Endodermal cell (in vitro differentiated cells): ENCODE measurements around the gene URM1. TPM values are rescaled to one million over a fixed set of nuclear protein-coding genes. Genes with fewer than 3 reads are reported as not detected.

Source experiments
- DNase-seq: peaks from one replicate; pipeline ENCODE4 v3.0.0-alpha.2; 2017
- H3K27ac ChIP-seq: 2 replicates; pipeline ENCODE4 v1.5.1; 2013; ENCODE audit warnings: mild to moderate bottlenecking, low read depth, low read length, moderate library complexity
- H3K27me3 ChIP-seq: 2 replicates; pipeline ENCODE4 v1.6.1; 2013; ENCODE audit warnings: mild to moderate bottlenecking, low read length, moderate library complexity; ENCODE audit not compliant: insufficient read depth, control insufficient read depth, poor library complexity, severe bottlenecking
- H3K36me3 ChIP-seq: 2 replicates; pipeline ENCODE4 v1.7.0; 2013; ENCODE audit warnings: mild to moderate bottlenecking, low read length, moderate library complexity; ENCODE audit not compliant: control insufficient read depth, insufficient read depth
- H3K4me1 ChIP-seq: one replicate; pipeline ENCODE4 v1.7.0; 2013; ENCODE audit warnings: low read length; ENCODE audit not compliant: control insufficient read depth, insufficient read depth
- H3K4me3 ChIP-seq: 2 replicates; pipeline ENCODE4 v1.5.1; 2013; ENCODE audit warnings: mild to moderate bottlenecking, low read length, moderate library complexity
- H3K9ac ChIP-seq: 2 replicates; pipeline ENCODE4 v1.6.1; 2013; ENCODE audit warnings: mild to moderate bottlenecking, low read length, moderate library complexity; ENCODE audit not compliant: poor library complexity, severe bottlenecking; ENCODE audit errors: extremely low read depth
- H3K9me3 ChIP-seq: 2 replicates; pipeline ENCODE4 v1.6.1; 2013; ENCODE audit warnings: mild to moderate bottlenecking, low read length, moderate library complexity; ENCODE audit not compliant: control insufficient read depth
- H3K27ac Mint-ChIP-seq: 2 replicates; pipeline ENCODE4 v1.8.0; 2020; ENCODE audit warnings: mixed read lengths
- H3K27me3 Mint-ChIP-seq: 2 replicates; pipeline ENCODE4 v1.8.0; 2021; ENCODE audit warnings: mild to moderate bottlenecking, mixed read lengths; ENCODE audit not compliant: insufficient read depth
- H3K36me3 Mint-ChIP-seq: 2 replicates; pipeline ENCODE4 v1.8.0; 2020; ENCODE audit warnings: low read depth, mixed read lengths
- H3K4me1 Mint-ChIP-seq: 2 replicates; pipeline ENCODE4 v1.8.0; 2020; ENCODE audit warnings: mixed read lengths
- H3K4me3 Mint-ChIP-seq: 2 replicates; pipeline ENCODE4 v1.8.0; 2020; ENCODE audit warnings: mild to moderate bottlenecking, moderate library complexity, mixed read lengths
- H3K9me3 Mint-ChIP-seq: 2 replicates; pipeline ENCODE4 v1.8.0; 2020; ENCODE audit warnings: mild to moderate bottlenecking, mixed read lengths
- CTCF ChIP-seq: fragments of 200-600 bp; sonication (generic); conservative IDR thresholded peaks from 2 replicates; pipeline ENCODE4 v1.5.0; 2021; ENCODE audit warnings: antibody characterized with exemption, mild to moderate bottlenecking
- WGBS, 2 experiments: methylation state at CpG; one replicate each; pipeline versions ENCODE4 v1.1.5 to v1.1.7; 2013; ENCODE audit warnings: missing lambda C conversion rate in 2 of 2, mixed read lengths in 1 of 2; ENCODE audit not compliant: insufficient coverage in 1 of 2, insufficient read length in 1 of 2; 5-methylcytosine and 5-hydroxymethylcytosine counted together
- total RNA-seq, 2 donors: library from RNA; stranded (reverse); fragmentation: NEBNext Ultra II Directional in 1 of 2; extraction: Animal tissue kit (Norgen Biotek cat#: 25700) in 1 of 2; gene quantifications; 2 replicates in 1 of 2; 3 replicates in 1 of 2; pipeline ENCODE4 v1.2.1, GENCODE V29; 2021

URM1 gene
- total RNA-seq, 2 donors from 2014 or later, result 51.5 to 60.4 TPM

DNA sequence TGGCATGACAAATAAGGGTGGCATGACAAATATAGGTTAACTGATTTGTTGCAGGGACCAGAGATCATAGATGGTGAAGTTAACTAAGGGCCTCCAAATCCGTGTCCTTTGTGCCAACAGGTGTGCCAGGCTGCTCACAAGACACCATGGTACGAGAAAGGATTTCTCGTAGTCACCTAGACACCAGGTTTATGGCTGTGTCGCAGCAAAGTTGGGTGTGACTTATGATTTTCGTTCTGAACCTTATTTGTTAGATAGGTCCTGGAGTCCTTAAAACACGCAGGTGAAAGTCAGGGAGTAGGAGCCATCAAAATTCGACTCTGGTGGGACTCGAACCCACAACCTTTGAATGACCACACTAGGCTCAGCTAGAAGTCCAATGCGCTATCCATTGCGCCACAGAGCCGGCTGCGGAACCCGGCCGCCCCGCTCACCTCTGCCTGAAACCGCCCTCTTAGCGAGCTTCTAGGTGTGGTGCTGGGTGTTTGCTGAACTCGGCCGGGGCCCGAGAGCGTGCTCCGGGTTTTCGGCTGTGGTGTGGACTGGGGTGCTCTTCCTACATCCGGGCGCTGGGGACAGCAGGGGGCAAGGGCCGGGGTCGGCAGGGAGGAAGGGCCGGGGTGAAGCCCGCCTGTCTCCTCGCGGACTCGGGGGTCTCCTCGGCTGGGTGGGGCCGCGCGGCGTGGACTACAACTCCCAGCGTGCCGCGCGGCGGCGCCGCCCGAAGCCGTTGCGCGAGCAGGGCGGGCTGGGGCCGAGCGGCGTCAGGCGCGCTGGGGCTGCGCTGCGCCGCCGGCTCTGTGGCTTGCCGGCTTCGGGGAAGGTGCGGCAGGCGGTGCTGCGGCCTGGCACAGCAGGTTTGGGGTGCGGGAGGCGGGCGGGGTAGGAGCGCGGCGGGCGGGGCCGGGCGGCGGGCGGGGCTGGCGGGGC, 31.1 kb upstream of the URM1 start, which contains the start of gene SLC27A4:
Gene SLC27A4, plus strand, starts transcription at position 767 of the 930 bp plus-strand sequence. CDS start 2,606 bp downstream, outside the sequence.
- no peak for TF ChIP-seq CTCF
- H3K4me1 Mint-ChIP-seq, result peaks cover 3% of the 10 kb centered on the region
- no peak within 1 kb of the TSS for H3K27ac ChIP-seq
- H3K9ac ChIP-seq, result no peak within 1 kb of the TSS
- H3K9me3 ChIP-seq, result no peaks in the 10 kb centered on the region
- peak; percentile 98 for DNase-seq
- no peaks in the 10 kb centered on the region for H3K27me3 ChIP-seq
- peak within 1 kb of the TSS; percentile 77 for H3K4me3 Mint-ChIP-seq
- H3K27ac Mint-ChIP-seq, result peak within 1 kb of the TSS; percentile 11
- 5 to 13% methylated on average over 26 to 74 of the region's 75 CpGs for WGBS, 2 experiments
- peaks cover 20% of the 10 kb centered on the region for H3K36me3 Mint-ChIP-seq
- peaks cover 23% of the 10 kb centered on the region for H3K36me3 ChIP-seq
- no peaks in the 10 kb centered on the region for H3K27me3 Mint-ChIP-seq
- no peaks in the 10 kb centered on the region for H3K4me1 ChIP-seq
- no peaks in the 10 kb centered on the region for H3K9me3 Mint-ChIP-seq
- peak within 1 kb of the TSS; percentile 86 for H3K4me3 ChIP-seq

DNA sequence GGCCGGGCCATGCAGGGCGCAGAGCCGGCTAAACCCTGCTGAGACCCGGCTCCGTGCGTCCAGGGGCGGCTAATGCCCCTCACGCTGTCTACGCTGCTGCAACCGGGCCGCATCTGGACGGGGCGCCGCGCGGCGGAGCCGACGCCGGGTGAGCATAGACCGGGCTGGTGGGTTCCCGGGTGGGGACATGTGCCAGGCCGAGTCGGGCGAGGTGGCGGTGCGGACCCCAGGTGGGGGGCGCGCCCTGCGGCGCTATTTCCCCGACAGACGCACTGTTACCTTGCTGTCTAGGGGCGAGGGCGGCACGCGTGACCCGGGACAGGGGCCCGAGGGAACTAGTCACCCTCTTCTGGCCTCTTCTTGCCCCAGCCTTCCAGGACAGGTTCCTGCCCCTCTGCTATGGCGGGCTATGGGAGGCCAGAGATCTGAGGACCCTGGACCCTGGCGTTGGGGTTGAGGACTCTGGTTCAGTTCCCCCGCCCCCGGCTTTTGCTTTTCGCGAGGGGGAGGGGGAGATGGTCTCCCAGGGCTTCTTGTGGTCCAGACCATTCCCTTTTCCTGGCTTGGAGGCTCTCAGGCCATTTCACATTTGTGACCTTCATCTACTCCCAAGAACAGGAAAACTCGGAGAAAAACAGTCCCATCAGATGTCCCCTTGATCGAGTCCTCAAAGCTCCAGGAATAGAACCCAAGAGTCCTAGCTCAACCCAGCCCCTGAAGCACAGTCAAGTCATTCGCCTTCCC, 30.3 kb upstream of the URM1 start:
- Histone ChIP-seq H3K36me3 (peaks cover 30% of the 10 kb centered on the region), H3K9ac (no peak overlapping the region), H3K4me3 (peak overlapping the region; percentile 86), H3K27me3 (no peaks in the 10 kb centered on the region), H3K27ac (no peak overlapping the region), H3K4me1 (no peaks in the 10 kb centered on the region), H3K9me3 (no peaks in the 10 kb centered on the region)
- H3K9me3 Mint-ChIP-seq, result no peaks in the 10 kb centered on the region
- no peaks in the 10 kb centered on the region for H3K27me3 Mint-ChIP-seq
- peak overlapping the region; percentile 11 for H3K27ac Mint-ChIP-seq
- 0 to 1% methylated on average over 16 to 48 of the region's 48 CpGs for WGBS, 2 experiments
- no peak for TF ChIP-seq CTCF
- H3K4me3 Mint-ChIP-seq, result peak overlapping the region; percentile 77
- H3K4me1 Mint-ChIP-seq, result peaks cover 3% of the 10 kb centered on the region
- DNase-seq, result peak; percentile 71
- H3K36me3 Mint-ChIP-seq, result peaks cover 22% of the 10 kb centered on the region

- Mint-ChIP-seq H3K36me3 (peaks cover 22% of the 10 kb centered on the region), H3K4me1 (peaks cover 3% of the 10 kb centered on the region), H3K4me3 (peak overlapping the region; percentile 77), H3K27ac (peak overlapping the region; percentile 11), H3K9me3 (no peaks in the 10 kb centered on the region), H3K27me3 (no peaks in the 10 kb centered on the region)
- Histone ChIP-seq H3K4me3 (peak overlapping the region; percentile 86), H3K27ac (no peak overlapping the region), H3K27me3 (no peaks in the 10 kb centered on the region), H3K9me3 (no peaks in the 10 kb centered on the region), H3K4me1 (no peaks in the 10 kb centered on the region), H3K36me3 (peaks cover 32% of the 10 kb centered on the region), H3K9ac (no peak overlapping the region)
- 29 to 43% methylated on average over 9 to 13 of the region's 13 CpGs for WGBS, 2 experiments
- peak; percentile 80 for TF ChIP-seq CTCF
- peak; percentile 93 for DNase-seq
These were observed 29.7 kb upstream of the URM1 start for GRCh38 chr9:128341435-128341849.
